Measurements from ENCODE around the gene RAMP2.
"Not testable (repeated sequence)": the region's sequence is repeated elsewhere in the genome, so short reads cannot be mapped to it uniquely, and the experiment has no call there.

The RAMP2 gene

GRCh38 chr17:42760652-42761581 is at the start of gene RAMP2:
RAMP2 (plus strand) TSS chr17:42761227; CDS start chr17:42761262, 35 bp downstream.
- TF ChIP-seq L3MBTL2 (conservative IDR thresholded peaks at IDR 0.05) = peak; percentile 25; the same call in 1 of the 2 replicates
- TF ChIP-seq SP1 (IDR thresholded peaks at IDR 0.05) = no peak
- POLR2A ChIA-PET = interaction anchor here (0.7 to 6.4 kb wide), 11 partner anchors 10 to 183 kb away, joined by 3 to 58 read pairs (median 4); partner anchors contain the start of genes CNTD1, COA3, EZH1 and PSMC3IP
- no peak for DNase-seq (ENCODE audit: extremely low spot score)
- CTCF ChIA-PET = interaction anchor here (0.8 to 1.9 kb wide), 3 partner anchors 17 to 183 kb away, joined by 3 to 5 read pairs (median 4); partner anchors contain the start of gene PSMC3IP

- ChIA-PET POLR2A (no interaction called here), CTCF (no interaction called here)
- TF ChIP-seq FOXM1 (IDR thresholded peaks at IDR 0.05; ENCODE audit: borderline replicate concordance) (no peak), CTBP1 (IDR thresholded peaks at IDR 0.05; ENCODE audit: borderline replicate concordance) (no peak), ZNF384 (IDR thresholded peaks at IDR 0.05) (no peak)
- DNase-seq (ENCODE audit: extremely low spot score) = peak; percentile 62
Observed at GRCh38 chr17:42720996-42721583, 39.9 kb upstream of the RAMP2 start.

- CTCF ChIA-PET = no interaction called here
- POLR2A ChIA-PET = no interaction called here
- TF ChIP-seq ZNF384 (IDR thresholded peaks at IDR 0.05) (no peak), ARNT (IDR thresholded peaks at IDR 0.05) (no peak), SUZ12 (IDR thresholded peaks at IDR 0.05) (no peak), L3MBTL2 (conservative IDR thresholded peaks at IDR 0.05) (no peak), ELF4 (IDR thresholded peaks at IDR 0.05) (no peak), NFRKB (IDR thresholded peaks at IDR 0.05) (no peak), FOXK2 (IDR thresholded peaks at IDR 0.05) (no peak), HDGF (IDR thresholded peaks at IDR 0.05; ENCODE audit: borderline replicate concordance) (no peak), PKNOX1 (IDR thresholded peaks at IDR 0.05) (no peak), SP1 (IDR thresholded peaks at IDR 0.05) (no peak)
- no peak for DNase-seq (ENCODE audit: extremely low spot score)
Observed at GRCh38 chr17:42723636-42724035, 37.4 kb upstream of the RAMP2 start.

GRCh38 chr17:42725143-42725542 is 35.9 kb upstream of the RAMP2 start:
- no peak for DNase-seq (ENCODE audit: extremely low spot score)
- TF ChIP-seq NFRKB (IDR thresholded peaks at IDR 0.05) (no peak), TARDBP (IDR thresholded peaks at IDR 0.05) (no peak), SP1 (IDR thresholded peaks at IDR 0.05) (no peak), FOXK2 (IDR thresholded peaks at IDR 0.05) (no peak), ZNF384 (IDR thresholded peaks at IDR 0.05) (no peak)
- POLR2A ChIA-PET = no interaction called here
- CTCF ChIA-PET = interaction anchor here (0.7 to 1.9 kb wide), 2 partner anchors 38 to 107 kb away, joined by 3 to 9 read pairs; no protein-coding TSS in a partner anchor

- CTCF ChIA-PET = no interaction called here
- TF ChIP-seq FOXM1 (IDR thresholded peaks at IDR 0.05; ENCODE audit: borderline replicate concordance) (no peak), ZNF384 (IDR thresholded peaks at IDR 0.05) (no peak), BHLHE40 (IDR thresholded peaks at IDR 0.05; ENCODE audit: borderline replicate concordance) (no peak), SUZ12 (IDR thresholded peaks at IDR 0.05) (no peak), CTBP1 (IDR thresholded peaks at IDR 0.05; ENCODE audit: borderline replicate concordance) (no peak), FOXK2 (IDR thresholded peaks at IDR 0.05) (no peak), HDGF (IDR thresholded peaks at IDR 0.05; ENCODE audit: borderline replicate concordance) (no peak), FOXA1 (IDR thresholded peaks at IDR 0.05) (no peak)
- DNase-seq (ENCODE audit: extremely low spot score) = no peak
- POLR2A ChIA-PET = interaction anchor here (1.6 kb wide), 1 partner anchor 57 kb away, joined by 3 read pairs; the partner anchor contains the start of gene COA3
Observed at GRCh38 chr17:42740699-42741098, 20.3 kb upstream of the RAMP2 start.

GRCh38 chr17:42742916-42743315 is 18.1 kb upstream of the RAMP2 start:
- ChIA-PET POLR2A (interaction anchor here (1.1 to 2.0 kb wide), 5 partner anchors 17 to 206 kb away, joined by 3 to 9 read pairs (median 6); partner anchors contain the start of genes NAGLU and VPS25), CTCF (interaction anchor here (0.6 to 1.0 kb wide), 3 partner anchors 13 to 164 kb away, joined by 3 read pairs; no protein-coding TSS in a partner anchor)
- not testable (repeated sequence) for DNase-seq (ENCODE audit: extremely low spot score)

GRCh38 chr17:42743595-42744282 is 17.3 kb upstream of the RAMP2 start:
- TF ChIP-seq SP1 (IDR thresholded peaks at IDR 0.05) = no peak
- no peak for TF ChIP-seq BHLHE40 (IDR thresholded peaks at IDR 0.05; ENCODE audit: borderline replicate concordance)
- no peak for TF ChIP-seq PKNOX1 (IDR thresholded peaks at IDR 0.05)
- no peak for TF ChIP-seq ZNF384 (IDR thresholded peaks at IDR 0.05)
- TF ChIP-seq HDGF (IDR thresholded peaks at IDR 0.05; ENCODE audit: borderline replicate concordance) = no peak
- no peak for TF ChIP-seq ARNT (IDR thresholded peaks at IDR 0.05)
- TF ChIP-seq CTBP1 (IDR thresholded peaks at IDR 0.05; ENCODE audit: borderline replicate concordance) = no peak
- TF ChIP-seq FOXA1 (IDR thresholded peaks at IDR 0.05) = no peak
- TF ChIP-seq TARDBP (IDR thresholded peaks at IDR 0.05) = no peak
- TF ChIP-seq ELF4 (IDR thresholded peaks at IDR 0.05) = no peak
- TF ChIP-seq SUZ12 (IDR thresholded peaks at IDR 0.05) = no peak
- TF ChIP-seq L3MBTL2 (conservative IDR thresholded peaks at IDR 0.05) = no peak
- no peak for TF ChIP-seq LEF1 (IDR thresholded peaks at IDR 0.05; ENCODE audit: borderline replicate concordance)
- no peak for TF ChIP-seq FOXM1 (IDR thresholded peaks at IDR 0.05; ENCODE audit: borderline replicate concordance)
- ChIA-PET CTCF (interaction anchor here (0.7 to 1.0 kb wide), 3 partner anchors 12 to 20 kb away, joined by 3 to 4 read pairs (median 4); no protein-coding TSS in a partner anchor), POLR2A (interaction anchor here (0.7 to 2.0 kb wide), 11 partner anchors 9 to 207 kb away, joined by 3 to 9 read pairs (median 3); partner anchors contain the start of genes NAGLU, PSME3 and VPS25)

More at GRCh38 chr17:42743595-42744282, 17.3 kb upstream of the RAMP2 start:
- DNase-seq (ENCODE audit: extremely low spot score) = peak; percentile 40
